ENCODE measurements around the gene RABGAP1L.

GRCh38 chr1:174428739-174429138 is 269.4 kb downstream of the RABGAP1L start:
- TF ChIP-seq POLR2AphosphoS5 (IDR thresholded peaks at IDR 0.05) (no peak), POLR2A (IDR thresholded peaks at IDR 0.05) (no peak)
- TF ChIP-seq, protein P1, sequence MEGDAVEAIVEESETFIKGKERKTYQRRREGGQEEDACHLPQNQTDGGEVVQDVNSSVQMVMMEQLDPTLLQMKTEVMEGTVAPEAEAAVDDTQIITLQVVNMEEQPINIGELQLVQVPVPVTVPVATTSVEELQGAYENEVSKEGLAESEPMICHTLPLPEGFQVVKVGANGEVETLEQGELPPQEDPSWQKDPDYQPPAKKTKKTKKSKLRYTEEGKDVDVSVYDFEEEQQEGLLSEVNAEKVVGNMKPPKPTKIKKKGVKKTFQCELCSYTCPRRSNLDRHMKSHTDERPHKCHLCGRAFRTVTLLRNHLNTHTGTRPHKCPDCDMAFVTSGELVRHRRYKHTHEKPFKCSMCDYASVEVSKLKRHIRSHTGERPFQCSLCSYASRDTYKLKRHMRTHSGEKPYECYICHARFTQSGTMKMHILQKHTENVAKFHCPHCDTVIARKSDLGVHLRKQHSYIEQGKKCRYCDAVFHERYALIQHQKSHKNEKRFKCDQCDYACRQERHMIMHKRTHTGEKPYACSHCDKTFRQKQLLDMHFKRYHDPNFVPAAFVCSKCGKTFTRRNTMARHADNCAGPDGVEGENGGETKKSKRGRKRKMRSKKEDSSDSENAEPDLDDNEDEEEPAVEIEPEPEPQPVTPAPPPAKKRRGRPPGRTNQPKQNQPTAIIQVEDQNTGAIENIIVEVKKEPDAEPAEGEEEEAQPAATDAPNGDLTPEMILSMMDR (IDR thresholded peaks at IDR 0.05): no peak
